Left lung (tissue), 10 donors: ENCODE data around the gene MRPL45. TPM values are rescaled to one million over a fixed set of nuclear protein-coding genes. Genes with fewer than 3 reads are reported as not detected.
A peak's percentile ranks its signal among the peaks of the same experiment; 100 is the strongest.

Experiments used
- ATAC-seq: fragments of 200-7000 bp; cut with Tn5 transposase; one replicate; pipeline ENCODE4 v1.9.1; 2020; ENCODE audit warnings: moderate library complexity
- DNase-seq, 4 donors: peaks; one replicate each; pipeline ENCODE4 v3.0.0-alpha.2; 2013 to 2020
- H3K27ac ChIP-seq, 2 donors: fragments of 200-600 bp; sonication (generic) in 1 of 2; one replicate each; pipeline versions ENCODE4 v1.5.0 to v1.8.0; 2020 to 2021
- H3K27me3 ChIP-seq, 2 donors: fragments of 200-600 bp; sonication (generic) in 1 of 2; one replicate each; pipeline versions ENCODE4 v1.5.0 to v1.8.0; 2020 to 2021
- H3K36me3 ChIP-seq, 2 donors: fragments of 200-600 bp; sonication (generic) in 1 of 2; one replicate each; pipeline versions ENCODE4 v1.5.0 to v1.8.0; 2020 to 2021
- H3K4me1 ChIP-seq, 2 donors: fragments of 200-600 bp; one replicate each; pipeline ENCODE4 v1.8.0; 2021
- H3K4me3 ChIP-seq, 2 donors: fragments of 200-600 bp; sonication (generic) in 1 of 2; one replicate each; pipeline versions ENCODE4 v1.5.0 to v1.8.0; 2020 to 2021; ENCODE audit warnings: mild to moderate bottlenecking in 1 of 2
- H3K9me3 ChIP-seq, 2 donors: fragments of 200-600 bp; sonication (generic) in 1 of 2; one replicate each; pipeline versions ENCODE4 v1.5.0 to v1.8.0; 2020 to 2021
- CTCF ChIP-seq, 2 donors: fragments of 200-600 bp; sonication (generic) in 1 of 2; IDR thresholded peaks; one replicate each; pipeline versions ENCODE4 v1.5.0 to v1.8.0; 2021; ENCODE audit warnings: antibody characterized with exemption in 2 of 2
- intact Hi-C, 2 donors: fragments of 100-400 bp; cut with DNase I; formaldehyde crosslinking; loops; one replicate each; pipeline versions ENCODE4 v1.11.2 to v1.14.2; 2022
- polyA plus RNA-seq, 6 donors: library from polyadenylated mRNA; unstranded; fragments of 120-200 nt; gene quantifications; one replicate each; pipeline ENCODE4 v1.2.1, GENCODE V29; 2013; ENCODE audit not compliant: insufficient read length in 6 of 6
- total RNA-seq, 2 donors: library from RNA; stranded (reverse); fragmentation: NEBNext Ultra II Directional; extraction: Animal tissue kit (Norgen Biotek cat#: 25700); gene quantifications; one replicate each; pipeline ENCODE4 v1.2.1, GENCODE V29; 2021
- donor health status: DM: no; HTN: yes; CAD: no.
- donor health status: DM: no; HTN: no; CAD: no.

MRPL45 gene
- total and polyA plus RNA-seq, 8 donors, result 24.4 to 63.3 (median 56.0) TPM

- intact Hi-C loops, result no loop called here
- peaks cover 0 to 8% of the 10 kb centered on the region in 2 donors for H3K4me1 ChIP-seq
- H3K36me3 ChIP-seq, result peaks cover 0 to 51% of the 10 kb centered on the region in 2 donors
- H3K27me3 ChIP-seq, result no peaks in the 10 kb centered on the region
- H3K9me3 ChIP-seq, result no peaks in the 10 kb centered on the region
- no peak overlapping the region for H3K4me3 ChIP-seq
- peak; percentile 68 for ATAC-seq
- peak; percentile 72 to 89 for TF ChIP-seq CTCF (IDR thresholded peaks at IDR 0.05)
- peak; percentile 32 to 88 (median 53) for DNase-seq
- H3K27ac ChIP-seq, result no peak overlapping the region
Measured at GRCh38 chr17:38322156-38322779, 25.3 kb downstream of the MRPL45 start.

GRCh38 chr17:38322897-38323296 is 25.9 kb downstream of the MRPL45 start:
- intact Hi-C loops, result no loop called here
- H3K36me3 ChIP-seq, result peaks cover 0 to 47% of the 10 kb centered on the region in 2 donors
- DNase-seq (no peak), ATAC-seq (no peak)
- H3K9me3 ChIP-seq, result no peaks in the 10 kb centered on the region
- peaks cover 0 to 11% of the 10 kb centered on the region in 2 donors for H3K4me1 ChIP-seq
- no peak for TF ChIP-seq CTCF (IDR thresholded peaks at IDR 0.05)
- no peaks in the 10 kb centered on the region for H3K27me3 ChIP-seq
- no peak overlapping the region for H3K27ac ChIP-seq
- H3K4me3 ChIP-seq, result no peak overlapping the region

DNA sequence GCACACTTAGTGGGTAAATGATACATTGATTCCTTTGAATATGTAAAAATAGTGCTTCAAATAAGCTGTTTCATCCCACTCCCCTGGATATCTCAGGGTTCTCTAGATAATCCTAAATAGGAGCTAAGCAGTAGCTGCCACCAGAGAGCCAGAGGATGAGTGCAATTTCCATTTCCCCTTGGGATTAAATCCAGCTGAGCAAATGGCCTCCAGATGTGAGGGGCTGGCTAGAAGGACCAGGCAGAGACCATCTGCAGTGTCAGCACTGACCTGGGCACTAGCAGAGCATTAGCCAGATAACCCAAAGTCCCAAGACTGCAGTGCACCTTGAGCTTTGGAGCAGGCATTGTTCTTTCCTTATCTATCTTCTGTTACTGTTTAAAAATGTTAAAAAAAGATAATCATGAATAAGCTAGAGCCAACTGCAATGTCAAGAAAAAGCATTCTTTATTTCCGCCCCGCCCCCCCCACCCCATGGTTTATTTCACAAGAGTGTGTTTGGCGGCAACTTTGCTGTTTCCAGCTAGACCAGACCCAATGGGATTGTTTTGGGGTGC is 27.3 kb downstream of the MRPL45 start:
- no peak overlapping the region for H3K4me3 ChIP-seq
- H3K36me3 ChIP-seq, result peaks cover 0 to 40% of the 10 kb centered on the region in 2 donors
- DNase-seq (no peak), ATAC-seq (no peak)
- H3K9me3 ChIP-seq, result no peaks in the 10 kb centered on the region
- no peak for TF ChIP-seq CTCF (IDR thresholded peaks at IDR 0.05)
- no peak overlapping the region for H3K27ac ChIP-seq
- intact Hi-C loops, result no loop called here
- H3K4me1 ChIP-seq, result peaks cover 0 to 11% of the 10 kb centered on the region in 2 donors
- H3K27me3 ChIP-seq, result no peaks in the 10 kb centered on the region

DNA sequence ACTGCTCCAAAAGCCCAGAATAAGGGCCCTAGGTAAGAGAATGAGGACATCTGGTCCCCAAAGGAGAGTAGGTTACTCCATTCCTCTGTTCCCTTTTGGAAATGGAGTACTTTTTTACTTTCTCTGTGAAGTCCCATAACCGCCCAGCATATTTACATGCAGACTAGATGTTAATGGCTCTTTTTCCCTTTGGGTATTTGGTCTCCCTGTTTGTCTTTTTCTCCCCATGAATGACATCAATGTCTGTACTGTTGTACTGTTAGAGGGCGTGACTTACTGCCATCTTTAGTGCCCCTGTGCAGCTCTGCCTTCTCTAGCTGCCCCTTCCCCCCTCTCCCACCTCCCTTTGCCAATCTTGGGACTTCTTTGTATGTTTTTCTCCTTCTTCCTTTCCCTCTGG is 27.8 kb downstream of the MRPL45 start:
- peaks cover 0 to 11% of the 10 kb centered on the region in 2 donors for H3K4me1 ChIP-seq
- no peak for ATAC-seq
- intact Hi-C loops, result no loop called here
- no peaks in the 10 kb centered on the region for H3K27me3 ChIP-seq
- no peak overlapping the region for H3K27ac ChIP-seq
- DNase-seq, result no peak
- TF ChIP-seq CTCF (IDR thresholded peaks at IDR 0.05), result no peak
- peaks cover 0 to 35% of the 10 kb centered on the region in 2 donors for H3K36me3 ChIP-seq
- H3K9me3 ChIP-seq, result no peaks in the 10 kb centered on the region
- no peak overlapping the region for H3K4me3 ChIP-seq

DNA sequence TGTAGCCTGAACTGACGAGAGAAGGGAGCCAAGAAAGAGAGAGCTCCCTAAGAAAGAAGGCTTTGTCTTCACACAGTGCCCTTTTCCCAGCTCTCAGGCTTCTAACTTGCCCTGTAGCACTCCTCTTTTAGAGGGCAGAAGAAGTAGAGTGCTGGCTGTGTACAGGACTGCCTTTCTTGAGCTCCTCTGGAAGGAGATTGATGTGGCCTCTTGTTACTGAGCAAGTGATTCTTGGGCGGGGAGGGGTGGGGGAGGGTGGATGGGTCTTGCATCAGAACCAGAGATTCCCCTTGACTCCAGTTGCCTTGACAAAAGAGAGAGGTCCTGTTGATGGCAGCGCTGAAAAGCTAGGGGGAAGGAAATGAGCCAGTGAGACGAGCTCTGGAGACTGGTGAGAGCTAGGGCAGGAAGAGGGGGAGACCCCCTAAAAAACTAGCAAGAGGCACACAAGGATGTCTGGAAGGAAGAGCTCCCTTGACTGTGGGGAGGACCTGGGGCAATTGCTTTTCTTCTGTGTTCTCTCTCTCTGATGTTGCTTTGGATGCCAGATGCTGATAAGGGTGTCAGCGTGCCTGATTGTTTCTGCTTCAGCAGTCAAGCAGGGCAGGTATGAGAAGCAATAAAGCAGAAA is 28.4 kb downstream of the MRPL45 start:
- no peak for TF ChIP-seq CTCF (IDR thresholded peaks at IDR 0.05)
- DNase-seq (no peak), ATAC-seq (no peak)
- H3K27ac ChIP-seq, result no peak overlapping the region
- H3K36me3 ChIP-seq, result peaks cover 0 to 35% of the 10 kb centered on the region in 2 donors
- no peaks in the 10 kb centered on the region for H3K27me3 ChIP-seq
- peaks cover 0 to 11% of the 10 kb centered on the region in 2 donors for H3K4me1 ChIP-seq
- intact Hi-C loops, result no loop called here
- no peak overlapping the region for H3K4me3 ChIP-seq
- H3K9me3 ChIP-seq, result no peaks in the 10 kb centered on the region
